ENCODE results near the gene RASGEF1C.
"Not testable (repeated sequence)": the region's sequence is repeated elsewhere in the genome, so short reads cannot be mapped to it uniquely, and the experiment has no call there.

The RASGEF1C gene

DNA sequence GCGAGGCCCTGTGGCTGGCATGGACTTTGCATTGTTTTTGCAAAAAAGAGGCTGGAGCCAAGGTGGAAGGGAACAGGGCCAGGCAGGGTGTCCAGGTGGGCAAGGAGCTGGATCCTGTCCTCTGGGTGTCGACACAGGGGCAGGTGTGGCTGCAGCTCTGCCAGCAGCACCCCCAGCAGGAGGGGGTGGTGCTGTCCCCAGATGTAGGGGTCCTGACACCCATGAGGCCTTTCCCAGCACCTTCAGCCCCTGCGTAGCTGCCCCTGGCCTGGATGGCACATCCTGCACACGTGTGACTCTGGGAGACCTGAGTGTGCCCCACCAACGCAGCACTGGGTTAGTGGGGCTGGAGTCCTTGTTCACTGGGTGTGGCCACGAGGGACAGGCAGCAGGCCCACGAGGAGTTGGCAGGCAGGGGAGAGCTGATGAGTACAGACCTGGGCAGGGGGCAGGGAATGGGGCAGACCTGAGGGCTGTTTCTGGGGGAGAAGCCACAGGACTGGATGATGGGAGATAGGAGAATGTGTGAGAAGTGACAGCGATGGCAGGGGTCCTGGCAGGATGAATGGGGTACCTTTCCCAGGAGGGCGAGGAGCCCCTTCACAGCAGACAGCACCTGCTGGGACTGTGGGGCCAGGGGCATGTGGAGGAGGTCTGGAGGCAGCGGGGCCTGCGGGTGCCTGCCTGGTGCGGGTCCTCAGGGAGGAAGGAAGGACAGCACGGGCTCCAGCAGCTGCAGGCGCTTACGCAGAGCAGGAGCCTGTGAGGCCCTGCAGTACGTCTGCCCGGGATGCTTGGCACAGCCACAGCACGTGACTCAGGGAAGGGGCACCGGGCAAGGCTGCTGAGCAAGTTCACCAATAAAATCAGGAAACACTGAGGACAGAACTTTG lies 3.6 kb upstream of the RASGEF1C start:
- intact Hi-C loops (cut with DNase I), result no loop called here
- DNase-seq, result peak in 8 of 42 donors; percentile 4 to 50 (median 38)

DNA sequence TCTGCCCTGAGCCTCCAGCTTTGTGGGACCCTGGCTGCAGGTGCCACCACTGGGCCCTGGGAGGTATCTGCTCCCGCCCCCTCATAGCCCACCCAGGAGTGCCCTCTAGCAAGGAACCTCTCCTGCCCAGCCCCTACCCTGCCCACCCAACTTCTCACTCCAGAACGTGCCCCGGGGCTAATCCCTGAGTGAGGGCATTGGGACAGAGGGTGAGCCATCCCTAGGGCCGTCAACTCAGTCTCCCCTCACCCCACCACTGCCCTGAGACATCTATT lies 2.7 kb upstream of the RASGEF1C start:
- peak in 2 of 42 donors; percentile 15 to 31 for DNase-seq
- intact Hi-C loops (cut with DNase I), result no loop called here

DNA sequence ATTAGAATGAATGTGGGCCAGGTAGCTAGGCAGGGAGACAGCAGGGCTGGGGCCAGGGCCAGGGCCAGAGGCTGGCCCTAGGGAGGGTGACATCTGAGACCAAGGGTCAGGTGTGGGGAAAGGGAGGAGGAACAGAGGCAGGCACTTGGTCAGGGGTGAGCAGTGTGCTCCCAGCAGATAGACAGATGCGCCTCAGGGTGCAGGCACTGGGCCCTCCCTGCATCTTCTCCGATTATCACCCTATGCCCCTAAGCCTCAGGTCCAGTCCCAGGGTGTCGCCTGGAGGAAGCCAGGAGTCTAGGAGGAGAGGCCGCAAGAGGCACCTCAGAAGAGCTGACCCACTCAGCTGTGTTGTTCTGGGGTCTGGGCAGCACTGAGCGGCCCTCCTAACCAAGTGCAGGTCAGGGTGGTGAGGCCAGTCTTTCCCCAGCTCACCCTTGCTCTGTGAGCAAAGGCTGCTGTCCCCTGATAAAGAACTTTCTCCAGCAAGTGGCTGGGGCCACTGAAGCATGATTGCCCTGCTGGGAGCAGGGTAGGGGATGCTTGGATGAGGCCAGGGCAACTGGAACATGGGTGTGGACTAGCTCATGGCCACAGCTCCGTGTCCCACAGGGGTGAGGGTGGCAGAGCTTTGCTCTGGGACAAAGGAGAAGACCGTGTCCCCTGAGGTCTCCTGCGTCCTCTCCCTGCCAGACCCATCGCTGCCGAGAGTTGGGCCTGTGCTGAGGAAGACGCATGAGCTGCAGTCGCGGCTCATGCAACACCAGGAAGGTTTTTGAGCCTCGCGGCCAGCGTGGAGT lies 2.1 kb upstream of the RASGEF1C start:
- DNase-seq, result peak in 1 of 42 donors; percentile 24
- intact Hi-C loops (cut with DNase I), result no loop called here

DNA sequence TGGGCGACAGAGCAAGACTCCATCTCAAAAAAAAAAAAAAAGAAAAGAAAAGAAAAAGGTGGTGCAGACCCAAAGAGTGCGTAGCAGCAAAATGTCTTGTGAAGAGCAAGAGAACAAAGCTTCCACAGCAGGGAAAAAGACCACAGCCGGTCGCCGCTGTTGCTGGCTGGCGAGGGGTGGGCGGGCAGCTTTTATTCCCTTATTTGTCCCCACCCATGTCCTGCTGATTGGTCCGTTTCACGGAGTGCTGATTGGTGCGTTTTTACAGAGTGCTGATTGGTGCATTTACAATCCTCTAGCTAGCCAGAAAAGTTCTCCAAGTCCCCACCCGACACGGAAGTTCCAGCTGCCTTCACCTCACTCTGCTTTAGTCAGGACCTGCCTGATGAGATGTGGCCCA lies 1.1 kb upstream of the RASGEF1C start:
- peak in 3 of 42 donors; percentile 11 to 37 (median 23) for DNase-seq
- intact Hi-C loops (cut with DNase I), result not testable (repeated sequence)

DNA sequence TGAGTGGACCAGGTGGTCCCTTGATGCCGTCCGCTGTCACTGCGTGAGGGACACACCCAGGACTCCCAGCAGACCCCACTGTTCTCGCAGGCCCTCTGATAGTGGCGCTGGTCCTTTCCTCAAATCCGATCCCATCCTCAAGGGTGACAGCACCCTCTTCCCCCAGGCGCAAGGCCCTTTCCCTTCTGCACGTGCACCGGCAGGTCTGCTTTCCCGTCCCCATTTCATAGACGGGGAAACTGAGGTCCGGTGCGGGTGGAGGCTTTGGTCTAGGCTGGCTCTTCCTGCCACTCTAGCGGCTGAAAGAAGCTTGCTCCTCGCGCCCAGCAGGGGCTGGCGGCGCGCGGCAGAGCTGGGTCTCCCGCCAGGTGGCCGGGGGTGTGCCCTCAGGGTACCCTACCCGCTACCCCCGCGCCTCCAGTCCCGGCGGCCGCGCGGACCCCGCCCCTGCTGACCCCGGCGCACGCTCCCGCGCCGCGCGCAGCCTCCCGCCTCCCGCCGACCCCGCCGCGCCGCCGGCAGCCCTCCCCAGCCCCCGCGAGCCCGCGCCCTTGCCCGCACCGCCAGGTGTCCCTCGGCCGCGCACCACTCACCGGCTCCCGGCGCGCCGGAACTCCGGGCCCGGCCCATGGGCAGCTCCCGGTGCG lies 453 bp downstream of the RASGEF1C start:
- intact Hi-C loops (cut with DNase I), result loop anchor here (10.0 kb wide), 1 partner anchor 84 kb away; no protein-coding TSS in a partner anchor
- DNase-seq, result peak in 19 of 42 donors; percentile 12 to 64 (median 33)

DNA sequence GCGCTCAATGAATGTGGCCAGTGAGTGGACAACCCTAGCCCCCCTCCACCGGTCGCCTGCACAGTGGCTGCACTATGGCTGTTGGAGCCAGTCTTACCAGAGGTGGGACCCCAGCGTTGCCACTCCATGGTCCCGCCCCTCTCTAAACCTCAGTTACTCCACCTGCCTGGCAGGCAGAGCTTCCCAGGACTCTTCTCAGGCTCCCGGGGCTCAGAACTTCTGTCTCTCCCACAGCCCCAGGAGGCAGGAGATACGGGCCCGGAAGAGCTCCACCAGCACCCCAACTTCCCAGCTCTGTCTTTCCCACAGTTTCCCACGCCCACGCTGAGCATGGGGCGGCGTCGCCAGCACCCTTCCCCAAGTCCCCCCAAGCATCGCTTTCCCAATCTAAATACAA lies 975 bp downstream of the RASGEF1C start:
- DNase-seq, result peak in 1 of 42 donors; percentile 11
- intact Hi-C loops (cut with DNase I), result loop anchor here (10.0 kb wide), 1 partner anchor 83 kb away; no protein-coding TSS in a partner anchor

DNA sequence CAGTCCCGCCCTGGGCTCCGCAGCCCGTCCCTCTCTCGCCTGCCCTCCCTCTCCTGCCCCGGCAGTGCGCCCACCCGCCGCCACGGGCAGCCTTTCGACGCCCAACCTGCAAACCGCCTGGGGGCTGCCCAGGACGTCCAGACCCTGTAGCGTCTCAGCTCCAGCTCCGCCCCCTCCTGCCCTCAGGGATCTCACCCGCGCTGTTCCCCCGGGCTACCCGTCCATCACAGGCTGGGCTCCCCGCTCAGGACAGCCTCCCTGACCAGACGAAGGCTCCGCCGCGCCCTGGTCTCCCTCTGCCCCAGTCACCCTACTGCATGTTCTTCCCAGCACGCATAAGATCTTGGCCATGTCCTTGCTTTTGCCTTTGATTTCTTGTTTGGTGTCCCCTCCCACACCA lies 1.4 kb downstream of the RASGEF1C start:
- DNase-seq, result peak in 2 of 42 donors; percentile 11 to 36
- intact Hi-C loops (cut with DNase I), result loop anchor here (10.0 kb wide), 1 partner anchor 83 kb away; no protein-coding TSS in a partner anchor

DNA sequence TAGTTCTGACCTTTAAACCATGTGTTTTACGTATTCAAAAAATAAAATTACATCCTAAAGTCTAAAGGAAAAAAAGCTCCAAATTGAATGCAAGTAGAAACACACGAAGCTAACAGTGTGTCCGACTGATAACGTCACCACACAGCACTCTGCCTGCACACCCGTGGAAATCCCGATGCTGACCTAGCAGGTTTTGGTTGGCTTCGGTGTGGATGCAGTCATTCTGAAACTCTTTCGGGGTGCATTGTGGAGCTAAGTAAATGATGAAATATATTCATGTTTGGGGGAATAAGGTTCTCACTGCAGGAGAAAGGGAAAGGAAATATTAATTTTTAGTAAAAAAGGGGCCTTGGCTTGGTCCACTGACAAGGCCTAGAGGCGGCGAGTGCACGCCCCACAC lies 2.0 kb downstream of the RASGEF1C start:
- DNase-seq, result peak in 3 of 42 donors; percentile 9 to 40 (median 36)
- intact Hi-C loops (cut with DNase I), result loop anchor here (10.0 kb wide), 1 partner anchor 82 kb away; no protein-coding TSS in a partner anchor

DNA sequence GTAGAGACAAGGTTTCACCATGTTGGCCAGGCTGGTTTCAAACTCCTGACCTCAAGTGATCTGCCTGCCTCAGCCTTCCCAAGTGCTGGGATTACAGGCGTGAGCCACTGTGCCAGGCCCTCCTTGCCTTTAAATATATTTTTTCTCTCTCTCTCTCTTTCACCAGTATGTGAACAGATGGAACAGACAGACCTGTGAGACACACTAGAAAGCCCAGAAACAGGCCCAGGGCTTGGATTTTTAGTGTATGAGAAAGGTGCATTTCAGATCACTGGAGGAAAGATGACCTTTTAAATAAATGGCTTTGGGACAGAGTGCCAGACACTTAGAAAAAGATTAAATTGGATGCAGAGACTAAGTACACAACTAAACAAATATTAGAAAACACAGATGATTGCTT lies 3.1 kb downstream of the RASGEF1C start:
- intact Hi-C loops (cut with DNase I), result loop anchor here (10.0 kb wide), 1 partner anchor 81 kb away; no protein-coding TSS in a partner anchor
- DNase-seq, result peak in 1 of 42 donors; percentile 29

DNA sequence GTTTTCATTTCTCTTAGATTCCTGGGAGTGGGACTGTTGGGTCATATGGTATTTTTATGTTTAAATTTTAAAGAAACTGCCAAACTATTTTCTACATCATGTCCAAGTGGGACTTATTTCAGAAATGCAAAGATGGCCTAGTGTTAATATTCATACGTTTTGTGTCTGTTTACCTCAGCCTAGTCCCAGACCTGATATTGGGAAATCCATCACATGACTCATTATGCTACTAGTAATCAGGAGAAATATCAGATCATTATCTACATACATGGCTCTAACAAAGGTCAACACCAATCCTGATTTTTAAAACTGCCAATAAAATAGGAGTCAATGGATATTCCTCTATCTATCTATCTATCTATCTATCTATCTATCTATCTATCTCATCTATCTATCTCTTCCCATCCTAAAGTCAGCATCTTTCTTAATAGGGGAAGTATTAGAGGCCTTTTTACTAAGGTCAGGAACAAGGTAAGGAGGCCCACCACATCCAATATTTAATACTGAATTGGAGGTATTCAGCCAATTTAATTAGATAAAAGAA lies 4.7 kb downstream of the RASGEF1C start:
- DNase-seq, result no peak
- intact Hi-C loops (cut with DNase I), result loop anchor here (10.0 kb wide), 1 partner anchor 80 kb away; no protein-coding TSS in a partner anchor

DNA sequence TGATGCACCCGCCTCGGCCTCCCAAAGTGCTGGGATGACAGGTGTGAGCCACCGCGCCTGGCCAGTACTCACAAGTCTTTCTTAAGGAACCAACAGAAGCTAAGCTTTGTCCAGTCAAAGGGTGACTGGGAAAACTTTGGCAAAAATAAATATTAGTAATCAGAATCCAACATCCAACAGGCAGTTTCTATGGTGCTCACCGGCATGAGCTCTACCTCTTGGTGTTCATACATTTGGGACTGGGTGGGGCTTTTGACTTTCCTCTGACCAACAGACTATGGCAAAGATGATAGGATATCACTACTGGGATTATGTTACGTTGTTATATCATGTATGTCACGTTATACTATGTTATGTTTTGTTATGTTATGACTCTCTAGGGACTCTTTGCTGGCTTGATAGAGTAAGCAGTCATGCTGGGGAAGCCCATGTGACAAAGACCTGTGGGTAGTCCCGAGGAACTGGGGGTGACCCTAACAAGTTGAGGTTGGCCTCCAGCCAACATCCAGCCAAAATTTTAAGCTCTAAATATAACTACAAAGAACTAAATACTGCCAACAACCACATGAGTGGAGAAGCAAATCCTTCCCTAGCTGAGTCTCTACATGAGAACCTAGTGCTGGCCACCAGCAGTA lies 6.0 kb downstream of the RASGEF1C start:
- DNase-seq, result peak in 2 of 42 donors; percentile 13 to 37
- intact Hi-C loops (cut with DNase I), result loop anchor here (10.0 kb wide), 1 partner anchor 78 kb away; no protein-coding TSS in a partner anchor

DNA sequence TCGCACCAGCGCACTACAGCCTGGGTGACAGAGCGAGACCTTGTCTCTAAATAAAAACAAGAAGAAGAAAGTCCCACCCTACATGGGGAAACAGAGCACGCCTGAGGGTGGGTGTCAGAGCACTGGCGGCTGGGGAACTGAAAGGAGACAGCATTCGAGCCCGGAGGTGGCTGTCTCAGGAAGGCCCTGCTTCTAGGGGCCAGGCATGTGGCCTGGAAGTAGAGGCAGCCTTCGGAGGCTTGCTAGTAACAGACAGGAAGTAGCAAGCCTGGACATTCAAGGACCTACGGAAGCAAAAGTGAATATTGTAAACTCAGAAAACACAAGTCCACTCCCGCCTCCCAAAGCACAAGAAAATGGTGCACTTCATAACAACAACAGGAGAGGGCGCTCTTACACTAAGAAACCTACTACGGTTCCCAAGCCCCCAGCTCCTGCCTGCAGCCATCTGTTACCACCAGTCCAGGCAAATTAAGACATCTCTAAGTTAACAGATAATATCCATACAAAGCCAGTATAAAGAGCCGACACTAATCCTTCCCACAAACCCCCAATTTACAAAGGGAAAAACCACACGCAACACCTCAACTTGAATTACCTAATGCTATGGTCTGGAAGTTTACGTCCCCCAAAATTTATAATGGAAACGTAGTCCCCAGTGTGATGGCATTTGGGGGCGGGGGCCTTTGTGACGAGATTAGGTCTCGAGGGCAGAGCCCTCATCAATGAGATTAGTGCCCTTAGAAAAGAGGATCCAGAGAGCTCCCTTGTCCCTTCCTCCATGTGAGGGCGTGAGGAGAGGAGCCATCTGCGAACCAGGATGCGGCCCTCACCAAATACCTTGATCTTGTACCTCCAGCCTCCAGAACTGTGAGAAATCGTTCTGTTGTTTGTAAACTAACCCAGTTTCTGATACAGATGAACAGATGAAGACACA lies 7.7 kb downstream of the RASGEF1C start:
- intact Hi-C loops (cut with DNase I), result loop anchor here (10.0 kb wide), 1 partner anchor 77 kb away; no protein-coding TSS in a partner anchor
- DNase-seq, result peak in 11 of 42 donors; percentile 14 to 74 (median 49)

DNA sequence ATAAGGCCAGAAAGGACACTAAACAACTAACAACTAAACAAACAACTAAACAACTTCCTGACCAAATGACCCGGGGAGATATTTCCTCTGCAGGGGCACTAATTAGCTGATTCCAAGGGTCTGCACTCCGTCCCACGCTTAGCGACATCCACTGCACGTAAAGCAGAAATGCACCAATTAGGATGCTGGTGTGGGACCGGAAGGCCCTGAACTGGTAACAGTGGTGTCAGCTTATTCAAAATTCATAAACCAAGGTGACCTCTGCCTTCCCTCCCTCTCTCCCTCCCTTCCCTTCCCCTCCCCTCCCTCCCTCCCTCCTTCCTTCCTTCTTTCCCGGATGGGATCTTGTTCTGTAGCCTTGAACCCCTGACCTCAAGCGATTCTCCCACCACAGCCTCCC lies 9.6 kb downstream of the RASGEF1C start:
- intact Hi-C loops (cut with DNase I), result no loop called here
- peak in 4 of 42 donors; percentile 2 to 9 (median 4) for DNase-seq

DNA sequence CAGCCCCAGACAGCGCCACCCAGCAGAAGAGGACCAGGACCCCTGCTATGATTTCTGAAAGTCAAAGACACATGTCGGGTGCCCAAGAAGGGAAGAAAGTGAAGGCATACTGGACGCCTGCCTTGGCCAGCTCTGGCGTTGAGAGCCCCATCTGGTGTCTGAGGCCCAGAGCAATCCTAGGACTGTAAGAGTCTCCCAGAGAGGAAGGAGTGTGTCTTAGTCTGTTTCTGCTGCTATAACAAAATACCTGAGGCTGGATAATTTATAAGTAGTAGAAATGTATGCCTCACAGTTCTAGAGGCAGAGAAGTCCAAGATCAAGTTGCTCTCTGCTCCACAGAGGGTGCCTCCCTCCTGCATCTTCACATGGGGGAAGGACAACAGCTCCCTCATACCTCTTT lies 10.8 kb downstream of the RASGEF1C start:
- intact Hi-C loops (cut with DNase I), result no loop called here
- DNase-seq, result peak in 3 of 42 donors; percentile 14 to 29 (median 17)

DNA sequence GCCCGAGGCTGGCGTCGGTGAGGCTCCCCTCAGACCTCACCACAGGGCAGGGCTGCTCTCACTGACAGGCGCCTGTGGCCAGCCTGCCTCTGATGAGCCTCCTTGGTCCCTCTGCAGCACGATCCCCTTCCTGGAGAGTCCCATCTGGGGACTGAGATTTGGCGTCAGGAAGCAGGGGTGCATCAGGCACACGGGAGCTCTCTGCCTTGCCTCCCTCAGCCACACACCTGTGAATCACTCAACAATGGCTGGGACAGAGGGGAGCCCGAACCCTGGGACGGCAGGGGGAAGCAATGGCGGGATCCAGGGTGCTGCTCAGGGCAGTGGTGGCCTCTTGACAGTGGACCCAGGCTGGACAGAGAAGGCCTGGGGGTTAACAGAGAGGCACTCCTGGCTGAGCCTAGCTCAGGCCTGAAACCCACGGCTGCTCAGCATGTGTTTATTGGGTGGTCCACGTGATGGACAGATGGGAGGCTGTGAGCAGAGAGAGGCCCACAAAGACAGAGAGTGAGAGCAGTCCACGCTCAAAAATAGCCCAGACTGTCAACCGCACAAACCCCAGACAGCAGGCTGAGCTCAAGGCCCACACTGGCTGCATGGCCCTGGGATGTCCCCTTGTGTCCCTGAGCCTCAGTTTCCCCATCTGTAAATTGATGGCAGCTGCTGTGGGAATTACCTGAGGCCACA lies 11.9 kb downstream of the RASGEF1C start:
- intact Hi-C loops (cut with DNase I), result no loop called here
- DNase-seq, result peak in 10 of 42 donors; percentile 12 to 42 (median 30)

Data from head of caudate nucleus (tissue), 42 donors.